ENCODE data around the gene MAST1. TPM values are rescaled to one million over a fixed set of nuclear protein-coding genes. Genes with fewer than 3 reads are reported as not detected.

Gene MAST1
- total RNA-seq, 1 experiment from 2014 or later = 28.9 TPM

DNA sequence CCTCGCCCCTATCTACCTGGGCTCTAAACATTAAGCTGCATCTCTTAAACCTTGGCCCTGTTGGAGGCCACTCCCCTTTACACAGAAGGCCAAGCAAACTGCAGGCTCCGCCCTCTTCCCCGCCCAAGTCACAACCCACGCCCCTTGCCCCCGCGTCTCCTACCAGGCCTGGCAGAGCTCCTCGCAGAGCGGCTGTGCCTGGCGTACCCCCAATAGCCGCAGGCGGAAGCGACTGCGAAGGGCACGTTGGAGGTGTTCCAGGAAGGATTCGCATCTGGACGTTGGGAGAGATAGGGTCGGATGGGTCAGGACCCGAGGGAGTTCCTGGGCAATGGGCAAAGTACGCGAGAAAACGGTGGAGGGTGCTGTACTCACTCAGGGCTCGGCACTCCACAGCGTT, 9.8 kb upstream of the MAST1 start:
- no peak for TF ChIP-seq SP1 (IDR thresholded peaks at IDR 0.05; ENCODE audit: low read depth)
- TF ChIP-seq, protein P1, sequence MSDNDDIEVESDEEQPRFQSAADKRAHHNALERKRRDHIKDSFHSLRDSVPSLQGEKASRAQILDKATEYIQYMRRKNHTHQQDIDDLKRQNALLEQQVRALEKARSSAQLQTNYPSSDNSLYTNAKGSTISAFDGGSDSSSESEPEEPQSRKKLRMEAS (IDR thresholded peaks at IDR 0.05) = no peak
- TF ChIP-seq, protein P2, sequence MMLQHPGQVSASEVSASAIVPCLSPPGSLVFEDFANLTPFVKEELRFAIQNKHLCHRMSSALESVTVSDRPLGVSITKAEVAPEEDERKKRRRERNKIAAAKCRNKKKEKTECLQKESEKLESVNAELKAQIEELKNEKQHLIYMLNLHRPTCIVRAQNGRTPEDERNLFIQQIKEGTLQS (IDR thresholded peaks at IDR 0.05) = no peak
- TF ChIP-seq, protein P3, sequence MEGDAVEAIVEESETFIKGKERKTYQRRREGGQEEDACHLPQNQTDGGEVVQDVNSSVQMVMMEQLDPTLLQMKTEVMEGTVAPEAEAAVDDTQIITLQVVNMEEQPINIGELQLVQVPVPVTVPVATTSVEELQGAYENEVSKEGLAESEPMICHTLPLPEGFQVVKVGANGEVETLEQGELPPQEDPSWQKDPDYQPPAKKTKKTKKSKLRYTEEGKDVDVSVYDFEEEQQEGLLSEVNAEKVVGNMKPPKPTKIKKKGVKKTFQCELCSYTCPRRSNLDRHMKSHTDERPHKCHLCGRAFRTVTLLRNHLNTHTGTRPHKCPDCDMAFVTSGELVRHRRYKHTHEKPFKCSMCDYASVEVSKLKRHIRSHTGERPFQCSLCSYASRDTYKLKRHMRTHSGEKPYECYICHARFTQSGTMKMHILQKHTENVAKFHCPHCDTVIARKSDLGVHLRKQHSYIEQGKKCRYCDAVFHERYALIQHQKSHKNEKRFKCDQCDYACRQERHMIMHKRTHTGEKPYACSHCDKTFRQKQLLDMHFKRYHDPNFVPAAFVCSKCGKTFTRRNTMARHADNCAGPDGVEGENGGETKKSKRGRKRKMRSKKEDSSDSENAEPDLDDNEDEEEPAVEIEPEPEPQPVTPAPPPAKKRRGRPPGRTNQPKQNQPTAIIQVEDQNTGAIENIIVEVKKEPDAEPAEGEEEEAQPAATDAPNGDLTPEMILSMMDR (IDR thresholded peaks at IDR 0.05 in 2 of 3, conservative IDR thresholded peaks at IDR 0.05 in 1 of 3; ENCODE audit: borderline replicate concordance in 1 of 3, insufficient read depth in 1 of 3, low read depth in 2 of 3, low read length in 2 of 3) = no peak
- no peak for TF ChIP-seq POLR2AphosphoS5 (IDR thresholded peaks at IDR 0.05; ENCODE audit: low read depth, low read length)
- TF ChIP-seq EZH2phosphoT487 (IDR thresholded peaks at IDR 0.05; ENCODE audit: borderline replicate concordance) = no peak
- TF ChIP-seq YY1 (IDR thresholded peaks at IDR 0.05; ENCODE audit: extremely low read depth, insufficient replicate concordance, low read depth, low read length) = no peak
- TF ChIP-seq EZH2 (IDR thresholded peaks at IDR 0.05) = no peak
- no peak for TF ChIP-seq EGR1 (IDR thresholded peaks at IDR 0.05; ENCODE audit: low read depth)
- POLR2A ChIA-PET = no interaction called here
- intact Hi-C loops (cut with micrococcal nuclease) = no loop called here
- no peak overlapping the region for H2AFZ ChIP-seq (ENCODE audit: low read depth, low read length, poor library complexity, severe bottlenecking)
- no peak overlapping the region for H3K4me2 ChIP-seq (ENCODE audit: low read length)
- no peaks in the 10 kb centered on the region for H3K36me3 ChIP-seq (ENCODE audit: control insufficient read depth in 1 of 2, insufficient read depth in 2 of 2, low read length in 2 of 2)
- peaks cover 16 to 33% of the 10 kb centered on the region in 2 experiments for H3K4me1 ChIP-seq (ENCODE audit: control insufficient read depth in 1 of 2, insufficient read depth in 2 of 2, low read length in 2 of 2)
- H3K9me3 ChIP-seq (ENCODE audit: control insufficient read depth in 1 of 2, insufficient read depth in 1 of 2, low read depth in 1 of 2, low read length in 2 of 2) = no peaks in the 10 kb centered on the region
- no peak overlapping the region for H3K9ac ChIP-seq (ENCODE audit: low read length)
- H3K4me3 ChIP-seq (replicated peaks in 1 of 2; ENCODE audit: low read depth in 1 of 2, low read length in 2 of 2) = no peak overlapping the region
- CTCF ChIA-PET = interaction anchor here (1.3 kb wide), 1 partner anchor 9 kb away, joined by 4 read pairs; no protein-coding TSS in a partner anchor
- RAD21 ChIA-PET (ENCODE audit: low non-redundant PET in 1 of 2, low total read pairs in 2 of 2, uncharacterized antibody in 2 of 2, unreplicated experiment in 2 of 2) = no interaction called here
- H3K27me3 ChIP-seq (ENCODE audit: insufficient read depth, low read length) = no peaks in the 10 kb centered on the region
- BruUV-seq (replicated peaks) = no TSS peak
- ATAC-seq = peak; percentile 41
- no peaks in the 10 kb centered on the region for H4K20me1 ChIP-seq (ENCODE audit: insufficient read depth)
- DNase-seq (ENCODE audit: low read depth, low spot score) = no peak
- H3K27ac ChIP-seq (ENCODE audit: low read depth, low read length) = no peak overlapping the region
- H3K79me2 ChIP-seq (ENCODE audit: insufficient read depth, low read length) = no peaks in the 10 kb centered on the region
- H3K9me2 ChIP-seq (ENCODE audit: insufficient read depth) = no peaks in the 10 kb centered on the region
